ENCODE measurements around the gene ITGB3.

DNA sequence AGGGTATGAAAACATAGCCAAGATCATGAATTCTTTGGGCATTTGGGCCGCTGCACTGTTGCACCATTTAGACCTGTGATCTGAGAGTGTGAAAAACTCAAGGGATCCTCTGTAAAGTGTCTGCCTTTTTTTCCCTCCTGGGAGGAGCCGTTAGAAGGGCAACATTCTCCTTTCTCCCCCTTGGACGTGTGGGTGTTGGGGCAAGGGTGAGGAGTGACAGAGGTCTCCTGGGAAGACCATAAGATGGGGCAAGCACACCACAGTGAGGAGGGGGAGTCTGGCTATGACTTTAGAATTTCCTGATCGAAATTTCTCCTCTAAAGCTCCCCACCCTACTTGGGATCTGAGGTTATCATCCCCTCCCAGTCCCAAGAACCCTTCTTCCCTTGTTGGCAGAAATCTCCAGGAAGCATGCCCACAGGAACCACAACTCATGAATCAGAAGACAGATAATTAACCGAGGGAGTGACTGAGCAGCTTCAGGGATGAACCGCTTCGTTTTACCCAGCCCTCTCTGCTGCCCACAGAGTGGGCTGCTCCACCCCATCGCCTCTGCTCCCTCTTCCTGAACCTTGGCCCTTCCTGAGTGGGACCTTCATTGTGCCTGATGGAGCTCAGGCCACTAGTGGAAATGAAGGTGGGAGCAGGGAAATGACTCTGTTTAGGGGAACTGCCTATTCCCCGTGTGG is 4.2 kb downstream of the ITGB3 start:
- TF ChIP-seq POLR2A (IDR thresholded peaks at IDR 0.05; ENCODE audit: low read length) (no peak), GATA1 (IDR thresholded peaks at IDR 0.05; ENCODE audit: low read depth, low read length) (no peak)
